Measurements from ENCODE around the gene HHAT. TPM values are rescaled to one million over a fixed set of nuclear protein-coding genes. Genes with fewer than 3 reads are reported as not detected.

The HHAT gene
- total and polyA plus RNA-seq, 2 of the 4 experiments (the other 2 are of a cell fraction): 1.7 to 2.5 TPM

GRCh38 chr1:210655511-210655910, 326.8 kb downstream of the HHAT start:
- BruUV-seq (replicated peaks): no TSS peak
- H3K23ac ChIP-seq (ENCODE audit: low read depth, low read length): no peak overlapping the region
- no peak overlapping the region for H2AK5ac ChIP-seq (ENCODE audit: low read depth, low read length)
- H4K8ac ChIP-seq (ENCODE audit: low read depth in 2 of 2, low read length in 2 of 2): no peak overlapping the region
- H2AFZ ChIP-seq (replicated peaks; ENCODE audit: low read length, poor library complexity): peak overlapping the region; percentile 79
- ChIA-PET POLR2A (ENCODE audit: unreplicated experiment) (no interaction called here), CTCF (no interaction called here)
- no peak overlapping the region for H4K5ac ChIP-seq (ENCODE audit: low read depth, low read length)
- dilution Hi-C loops (cut with HindIII; ENCODE audit: low sequenced_read_pairs, unreplicated experiment) (no loop called here), intact Hi-C loops (cut with micrococcal nuclease) (no loop called here), in situ Hi-C loops (cut with MboI; ENCODE audit: low sequenced_read_pairs) (no loop called here)
- no peaks in the 10 kb centered on the region for H4K20me1 ChIP-seq (ENCODE audit: insufficient read depth, low read length)
- no peaks in the 10 kb centered on the region for H3K27me3 ChIP-seq (ENCODE audit: control insufficient read depth, insufficient read depth, low read length)
- H3K36me3 ChIP-seq (ENCODE audit: control insufficient read depth, insufficient read depth, low read length): no peaks in the 10 kb centered on the region
- no peak overlapping the region for H3K56ac ChIP-seq (ENCODE audit: extremely low read depth, insufficient read depth, low read length)
- DNase-seq (peak; percentile 52), ATAC-seq (ENCODE audit: low read depth) (no peak)
- H2BK5ac ChIP-seq (ENCODE audit: low read depth, low read length, poor library complexity, severe bottlenecking): no peak overlapping the region
- no peak overlapping the region for H3K14ac ChIP-seq (replicated peaks; ENCODE audit: low read depth, low read length)
- H2AK9ac ChIP-seq (replicated peaks; ENCODE audit: low read depth, low read length, poor library complexity): no peak overlapping the region
- H2BK15ac ChIP-seq (ENCODE audit: low read depth, low read length): no peak overlapping the region
- no peak overlapping the region for H2BK20ac ChIP-seq (ENCODE audit: low read depth, low read length)
- H3K27ac ChIP-seq (ENCODE audit: insufficient read depth, low read length): no peak overlapping the region; the same call in 1 of the 2 replicates
- H4K91ac ChIP-seq (ENCODE audit: insufficient read depth, low read depth, low read length): no peak overlapping the region
- no peak overlapping the region for H3K4me3 ChIP-seq (ENCODE audit: insufficient read depth, low read depth, low read length)
- no peak overlapping the region for H3K18ac ChIP-seq (ENCODE audit: low read depth, low read length)
- no peaks in the 10 kb centered on the region for H3K9me1 ChIP-seq (ENCODE audit: insufficient read depth, low read length)
- H3K79me1 ChIP-seq (ENCODE audit: low read depth in 1 of 2, low read length in 2 of 2): no peaks in the 10 kb centered on the region
- H3K4ac ChIP-seq (ENCODE audit: low read depth, low read length): no peak overlapping the region
- no peaks in the 10 kb centered on the region for H3K9me3 ChIP-seq (ENCODE audit: control insufficient read depth, insufficient read depth, low read length)
- no peaks in the 10 kb centered on the region; the same call in 1 of the 2 replicates for H3K4me1 ChIP-seq (ENCODE audit: control insufficient read depth, insufficient read depth, low read length)
- TF ChIP-seq USF2 (IDR thresholded peaks at IDR 0.05; ENCODE audit: low read depth, low read length): no peak
- TF ChIP-seq MAZ (IDR thresholded peaks at IDR 0.05; ENCODE audit: borderline replicate concordance, low read depth, low read length): no peak
- TF ChIP-seq FOS (IDR thresholded peaks at IDR 0.05; ENCODE audit: low read depth, low read length): no peak
- TF ChIP-seq RAD21 (IDR thresholded peaks at IDR 0.05; ENCODE audit: low read length): no peak
- no peak for TF ChIP-seq MXI1 (IDR thresholded peaks at IDR 0.05; ENCODE audit: borderline replicate concordance, low read depth, low read length)
- no peak overlapping the region for H3K4me2 ChIP-seq (ENCODE audit: low read depth, low read length)
- WGBS, 2 experiments (ENCODE audit: extremely low coverage in 2 of 2, insufficient read length in 1 of 2): no CpG with 5 or more reads among the region's 7 CpGs
- no peak overlapping the region; the same call in 1 of the 2 replicates for H2BK120ac ChIP-seq (ENCODE audit: low read depth, low read length)
- no peak overlapping the region for H3K9ac ChIP-seq (ENCODE audit: low read depth, low read length)
